C4-2B (cell line): ENCODE measurements around the gene CACNB4.

Source experiments
- ZFX ChIP-seq: fragments of 450-650 bp; IDR thresholded peaks from 2 replicates; pipeline ENCODE4 v1.6.1; 2017
- TF ChIP-seq, protein P1 (sequence below): fragments of 450-650 bp; conservative IDR thresholded peaks from 2 replicates; pipeline ENCODE4 v1.5.1; 2017; ENCODE audit warnings: mild to moderate bottlenecking

GRCh38 chr2:151790689-151791088, 308.2 kb downstream of the CACNB4 start:
- TF ChIP-seq, protein P1, sequence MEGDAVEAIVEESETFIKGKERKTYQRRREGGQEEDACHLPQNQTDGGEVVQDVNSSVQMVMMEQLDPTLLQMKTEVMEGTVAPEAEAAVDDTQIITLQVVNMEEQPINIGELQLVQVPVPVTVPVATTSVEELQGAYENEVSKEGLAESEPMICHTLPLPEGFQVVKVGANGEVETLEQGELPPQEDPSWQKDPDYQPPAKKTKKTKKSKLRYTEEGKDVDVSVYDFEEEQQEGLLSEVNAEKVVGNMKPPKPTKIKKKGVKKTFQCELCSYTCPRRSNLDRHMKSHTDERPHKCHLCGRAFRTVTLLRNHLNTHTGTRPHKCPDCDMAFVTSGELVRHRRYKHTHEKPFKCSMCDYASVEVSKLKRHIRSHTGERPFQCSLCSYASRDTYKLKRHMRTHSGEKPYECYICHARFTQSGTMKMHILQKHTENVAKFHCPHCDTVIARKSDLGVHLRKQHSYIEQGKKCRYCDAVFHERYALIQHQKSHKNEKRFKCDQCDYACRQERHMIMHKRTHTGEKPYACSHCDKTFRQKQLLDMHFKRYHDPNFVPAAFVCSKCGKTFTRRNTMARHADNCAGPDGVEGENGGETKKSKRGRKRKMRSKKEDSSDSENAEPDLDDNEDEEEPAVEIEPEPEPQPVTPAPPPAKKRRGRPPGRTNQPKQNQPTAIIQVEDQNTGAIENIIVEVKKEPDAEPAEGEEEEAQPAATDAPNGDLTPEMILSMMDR: no peak
- no peak for TF ChIP-seq ZFX
